ENCODE measurements around the gene ECHS1.

DNA sequence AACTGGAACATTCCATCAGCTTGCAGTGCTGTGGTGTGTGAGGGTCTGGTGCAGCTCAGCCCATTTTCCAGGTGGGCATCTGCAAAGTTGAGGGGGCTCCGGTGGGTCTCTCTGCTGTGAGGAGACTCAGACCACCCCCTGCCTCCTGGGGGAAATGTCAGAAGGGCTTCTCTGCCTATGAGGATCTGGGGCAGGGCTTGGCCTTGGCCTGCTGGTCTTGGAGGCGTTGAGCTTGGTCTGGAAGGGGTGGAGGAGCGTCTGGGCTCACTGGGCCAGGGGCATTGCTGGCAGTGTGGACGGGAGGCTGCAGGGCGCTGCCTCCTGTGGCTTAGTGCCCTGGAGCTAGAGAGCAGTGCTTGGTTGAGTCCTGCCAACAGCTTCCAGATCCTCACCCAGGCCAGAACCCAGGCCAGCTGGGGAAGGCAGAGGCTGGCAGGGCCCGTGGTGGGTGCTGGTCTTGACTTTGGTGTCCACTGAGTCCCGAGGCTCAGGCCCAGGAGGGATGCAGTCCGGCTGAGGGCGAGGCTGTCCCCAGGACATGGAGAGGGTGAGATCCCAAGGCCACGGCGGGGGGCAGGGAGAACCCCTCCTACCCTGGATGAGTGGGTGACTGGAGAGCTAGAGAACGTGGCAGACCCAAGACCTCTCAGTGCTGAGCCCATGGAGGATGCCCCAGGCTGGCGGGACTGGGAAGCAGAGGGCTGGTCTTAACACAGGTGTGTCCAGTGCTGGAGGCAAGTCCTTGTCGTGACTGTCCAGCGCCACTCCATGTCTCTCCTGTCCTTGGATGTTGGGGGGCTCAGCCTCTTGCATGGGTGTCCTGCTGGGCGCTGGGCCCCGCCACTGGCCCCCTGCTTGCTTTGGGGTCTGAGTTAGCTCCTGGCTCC, 48.4 kb upstream of the ECHS1 start:
- TF ChIP-seq POLR2A (IDR thresholded peaks at IDR 0.05), result no peak
- TF ChIP-seq, protein P1, sequence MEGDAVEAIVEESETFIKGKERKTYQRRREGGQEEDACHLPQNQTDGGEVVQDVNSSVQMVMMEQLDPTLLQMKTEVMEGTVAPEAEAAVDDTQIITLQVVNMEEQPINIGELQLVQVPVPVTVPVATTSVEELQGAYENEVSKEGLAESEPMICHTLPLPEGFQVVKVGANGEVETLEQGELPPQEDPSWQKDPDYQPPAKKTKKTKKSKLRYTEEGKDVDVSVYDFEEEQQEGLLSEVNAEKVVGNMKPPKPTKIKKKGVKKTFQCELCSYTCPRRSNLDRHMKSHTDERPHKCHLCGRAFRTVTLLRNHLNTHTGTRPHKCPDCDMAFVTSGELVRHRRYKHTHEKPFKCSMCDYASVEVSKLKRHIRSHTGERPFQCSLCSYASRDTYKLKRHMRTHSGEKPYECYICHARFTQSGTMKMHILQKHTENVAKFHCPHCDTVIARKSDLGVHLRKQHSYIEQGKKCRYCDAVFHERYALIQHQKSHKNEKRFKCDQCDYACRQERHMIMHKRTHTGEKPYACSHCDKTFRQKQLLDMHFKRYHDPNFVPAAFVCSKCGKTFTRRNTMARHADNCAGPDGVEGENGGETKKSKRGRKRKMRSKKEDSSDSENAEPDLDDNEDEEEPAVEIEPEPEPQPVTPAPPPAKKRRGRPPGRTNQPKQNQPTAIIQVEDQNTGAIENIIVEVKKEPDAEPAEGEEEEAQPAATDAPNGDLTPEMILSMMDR (IDR thresholded peaks at IDR 0.05 in 4 of 5, conservative IDR thresholded peaks at IDR 0.05 in 1 of 5), result no peak

Measured in gastrocnemius medialis (tissue), 4 donors.